ENCODE results near the gene BDNF. TPM values are rescaled to one million over a fixed set of nuclear protein-coding genes. Genes with fewer than 3 reads are reported as not detected.

The BDNF gene
- total and polyA plus RNA-seq, 4 donors: 0.75 to 6.2 (median 1.5) TPM

GRCh38 chr11:27611390-27611789 lies 88.9 kb downstream of the BDNF start:
- DNase-seq: no peak
- WGBS, 2 donors: 88 to 90% methylated on average over 1 of the region's 1 CpG
- no peak overlapping the region for H3K4me3 ChIP-seq (ENCODE audit: low read length in 2 of 2)
- H3K9me3 ChIP-seq (ENCODE audit: control insufficient read depth, low read length): no peaks in the 10 kb centered on the region
- ATAC-seq (ENCODE audit: low FRiP score): no peak
- intact Hi-C loops (cut with DNase I): no loop called here
- H3K27ac ChIP-seq (ENCODE audit: low read depth in 1 of 2, low read length in 2 of 2): no peak overlapping the region
- no peaks in the 10 kb centered on the region for H3K27me3 ChIP-seq (ENCODE audit: control insufficient read depth in 1 of 2, insufficient read depth in 2 of 2, low read length in 1 of 2)
- no peaks in the 10 kb centered on the region for H3K4me1 ChIP-seq (ENCODE audit: control insufficient read depth in 1 of 2, insufficient read depth in 2 of 2, low read length in 2 of 2)
- no peaks in the 10 kb centered on the region for H3K36me3 ChIP-seq (ENCODE audit: control insufficient read depth in 1 of 2, insufficient read depth in 2 of 2, low read length in 1 of 2)

GRCh38 chr11:27610946-27611345 lies 89.3 kb downstream of the BDNF start:
- intact Hi-C loops (cut with DNase I): no loop called here
- no peak for ATAC-seq (ENCODE audit: low FRiP score)

GRCh38 chr11:27610280-27610679 lies 90.0 kb downstream of the BDNF start:
- 91 to 92% methylated on average over 3 of the region's 3 CpGs for WGBS, 2 donors
- H3K27me3 ChIP-seq (ENCODE audit: control insufficient read depth in 1 of 2, insufficient read depth in 2 of 2, low read length in 1 of 2): no peaks in the 10 kb centered on the region
- no peak overlapping the region for H3K27ac ChIP-seq (ENCODE audit: low read depth in 1 of 2, low read length in 2 of 2)
- no peaks in the 10 kb centered on the region for H3K4me1 ChIP-seq (ENCODE audit: control insufficient read depth in 1 of 2, insufficient read depth in 2 of 2, low read length in 2 of 2)
- ATAC-seq (ENCODE audit: low FRiP score) (no peak), DNase-seq (no peak)
- H3K4me3 ChIP-seq (ENCODE audit: low read length in 2 of 2): no peak overlapping the region
- H3K36me3 ChIP-seq (ENCODE audit: control insufficient read depth in 1 of 2, insufficient read depth in 2 of 2, low read length in 1 of 2): no peaks in the 10 kb centered on the region
- intact Hi-C loops (cut with DNase I): no loop called here
- H3K9me3 ChIP-seq (ENCODE audit: control insufficient read depth, low read length): no peaks in the 10 kb centered on the region

More at GRCh38 chr11:27610946-27611345, 89.3 kb downstream of the BDNF start:
- H3K27me3 ChIP-seq (ENCODE audit: control insufficient read depth in 1 of 2, insufficient read depth in 2 of 2, low read length in 1 of 2): no peaks in the 10 kb centered on the region
- no peak overlapping the region for H3K4me3 ChIP-seq (ENCODE audit: low read length in 2 of 2)
- H3K4me1 ChIP-seq (ENCODE audit: control insufficient read depth in 1 of 2, insufficient read depth in 2 of 2, low read length in 2 of 2): no peaks in the 10 kb centered on the region
- H3K27ac ChIP-seq (ENCODE audit: low read depth in 1 of 2, low read length in 2 of 2): no peak overlapping the region
- no peak for DNase-seq
- H3K9me3 ChIP-seq (ENCODE audit: control insufficient read depth, low read length): no peaks in the 10 kb centered on the region
- H3K36me3 ChIP-seq (ENCODE audit: control insufficient read depth in 1 of 2, insufficient read depth in 2 of 2, low read length in 1 of 2): no peaks in the 10 kb centered on the region

- no peak overlapping the region for H3K4me3 ChIP-seq (ENCODE audit: low read length in 2 of 2)
- H3K27ac ChIP-seq (ENCODE audit: low read depth in 1 of 2, low read length in 2 of 2): no peak overlapping the region
- DNase-seq (no peak), ATAC-seq (ENCODE audit: low FRiP score) (no peak)
- H3K36me3 ChIP-seq (ENCODE audit: control insufficient read depth in 1 of 2, insufficient read depth in 2 of 2, low read length in 1 of 2): no peaks in the 10 kb centered on the region
- H3K9me3 ChIP-seq (ENCODE audit: control insufficient read depth, low read length): no peaks in the 10 kb centered on the region
- H3K27me3 ChIP-seq (ENCODE audit: control insufficient read depth in 1 of 2, insufficient read depth in 2 of 2, low read length in 1 of 2): no peaks in the 10 kb centered on the region
- intact Hi-C loops (cut with DNase I): no loop called here
- 71 to 72% methylated on average over 2 of the region's 2 CpGs for WGBS, 2 donors
- H3K4me1 ChIP-seq (ENCODE audit: control insufficient read depth in 1 of 2, insufficient read depth in 2 of 2, low read length in 2 of 2): no peaks in the 10 kb centered on the region
Measured at GRCh38 chr11:27608951-27609350, 91.3 kb downstream of the BDNF start.

- Histone ChIP-seq H3K9me3 (ENCODE audit: control insufficient read depth, low read length) (no peaks in the 10 kb centered on the region), H3K4me3 (ENCODE audit: low read length in 2 of 2) (no peak overlapping the region), H3K36me3 (ENCODE audit: control insufficient read depth in 1 of 2, insufficient read depth in 2 of 2, low read length in 1 of 2) (no peaks in the 10 kb centered on the region), H3K4me1 (ENCODE audit: control insufficient read depth in 1 of 2, insufficient read depth in 2 of 2, low read length in 2 of 2) (no peaks in the 10 kb centered on the region), H3K27me3 (ENCODE audit: control insufficient read depth in 1 of 2, insufficient read depth in 2 of 2, low read length in 1 of 2) (no peaks in the 10 kb centered on the region), H3K27ac (ENCODE audit: low read depth in 1 of 2, low read length in 2 of 2) (no peak overlapping the region)
- DNase-seq: no peak
- intact Hi-C loops (cut with DNase I): no loop called here
- no peak for ATAC-seq (ENCODE audit: low FRiP score)
Measured at GRCh38 chr11:27605422-27605821, 94.8 kb downstream of the BDNF start.

Other genes with a start within 250 kb of the BDNF start
- gene LGR4, start 227.7 kb downstream of the BDNF start, total RNA-seq: 10 to 100 TPM; 19.5 to 23.6 TPM
- gene LGR4, start 227.7 kb downstream of the BDNF start, polyA plus RNA-seq: 10 to 100 TPM in 1 of 2 donors, 1 to 10 TPM in 1; 4.6 to 25.7 TPM
- 10 to 100 TPM; 35.5 to 40.4 TPM for gene LIN7C, start 193.7 kb downstream of the BDNF start, total RNA-seq
- gene LIN7C, start 193.7 kb downstream of the BDNF start, polyA plus RNA-seq: 10 to 100 TPM; 10.1 to 10.5 TPM